ENCODE results near the gene GRIK5. TPM values are rescaled to one million over a fixed set of nuclear protein-coding genes. Genes with fewer than 3 reads are reported as not detected.

Gene GRIK5
- total and polyA plus RNA-seq, 4 donors: 13.1 to 83.2 (median 48.2) TPM

DNA sequence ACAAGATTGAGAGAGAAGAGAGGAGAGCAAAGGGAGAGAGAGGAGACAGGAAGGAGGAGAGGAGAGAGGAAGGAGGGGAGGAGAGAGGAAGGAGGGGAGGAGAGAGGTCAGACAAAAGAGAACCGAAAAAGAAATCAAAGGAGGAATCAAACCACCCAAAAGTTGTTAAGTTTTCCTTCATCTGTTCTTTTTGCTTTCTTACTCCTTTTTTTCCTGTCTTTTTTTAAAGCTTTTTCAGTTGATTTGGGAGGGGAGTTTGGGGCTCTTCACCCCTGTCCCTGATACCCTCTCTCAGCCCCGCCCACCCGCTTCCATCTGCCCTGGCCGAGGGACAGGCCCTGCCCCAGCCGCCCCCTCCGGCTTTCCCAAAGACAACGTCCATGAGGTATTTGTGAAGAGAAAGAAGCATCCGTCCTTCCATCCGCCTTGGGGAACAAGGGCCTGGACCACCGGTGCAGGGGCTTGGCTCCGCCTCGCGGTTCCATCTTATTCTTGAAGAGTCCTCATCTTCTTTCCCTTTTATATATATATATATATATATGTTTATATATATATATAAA lies 19.3 kb upstream of the GRIK5 start:
- no peak for DNase-seq (ENCODE audit: low read depth in 4 of 6, low spot score in 6 of 6)
- H3K27ac ChIP-seq (ENCODE audit: low read depth, low read length): no peak overlapping the region
- no peaks in the 10 kb centered on the region for H3K9me3 ChIP-seq (ENCODE audit: control insufficient read depth, insufficient read depth, low read length)
- no peaks in the 10 kb centered on the region for H3K4me1 ChIP-seq (ENCODE audit: control insufficient read depth, insufficient read depth, low read length)
- peaks cover 29% of the 10 kb centered on the region for H3K36me3 ChIP-seq (ENCODE audit: control insufficient read depth, insufficient read depth, low read length)
- H3K4me3 ChIP-seq (ENCODE audit: low read depth, low read length): no peak overlapping the region
- WGBS (ENCODE audit: insufficient coverage): no CpG with 5 or more reads among the region's 13 CpGs
- H3K27me3 ChIP-seq (ENCODE audit: control insufficient read depth, insufficient read depth, low read length): no peaks in the 10 kb centered on the region

- WGBS (ENCODE audit: insufficient coverage): 71% methylated on average over 16 of the region's 18 CpGs
- H3K36me3 ChIP-seq (ENCODE audit: control insufficient read depth, insufficient read depth, low read length): peaks cover 27% of the 10 kb centered on the region
- no peaks in the 10 kb centered on the region for H3K9me3 ChIP-seq (ENCODE audit: control insufficient read depth, insufficient read depth, low read length)
- no peaks in the 10 kb centered on the region for H3K27me3 ChIP-seq (ENCODE audit: control insufficient read depth, insufficient read depth, low read length)
- H3K4me3 ChIP-seq (ENCODE audit: low read depth, low read length): no peak overlapping the region
- DNase-seq (ENCODE audit: low read depth in 4 of 6, low spot score in 6 of 6): no peak
- no peaks in the 10 kb centered on the region for H3K4me1 ChIP-seq (ENCODE audit: control insufficient read depth, insufficient read depth, low read length)
- no peak overlapping the region for H3K27ac ChIP-seq (ENCODE audit: low read depth, low read length)
These were observed 18.6 kb upstream of the GRIK5 start for GRCh38 chr19:42088471-42089190.

- Histone ChIP-seq H3K4me1 (ENCODE audit: control insufficient read depth, insufficient read depth, low read length) (no peaks in the 10 kb centered on the region), H3K27me3 (ENCODE audit: control insufficient read depth, insufficient read depth, low read length) (no peaks in the 10 kb centered on the region), H3K36me3 (ENCODE audit: control insufficient read depth, insufficient read depth, low read length) (peaks cover 28% of the 10 kb centered on the region), H3K27ac (ENCODE audit: low read depth, low read length) (no peak overlapping the region), H3K9me3 (ENCODE audit: control insufficient read depth, insufficient read depth, low read length) (no peaks in the 10 kb centered on the region), H3K4me3 (ENCODE audit: low read depth, low read length) (no peak overlapping the region)
- DNase-seq (ENCODE audit: low read depth in 4 of 6, low spot score in 6 of 6): no peak
- WGBS (ENCODE audit: insufficient coverage): no CpG with 5 or more reads among the region's 11 CpGs
These were observed 17.0 kb upstream of the GRIK5 start for GRCh38 chr19:42086770-42087550.

- DNase-seq (ENCODE audit: low read depth in 4 of 6, low spot score in 6 of 6): no peak
- WGBS (ENCODE audit: insufficient coverage): no CpG with 5 or more reads among the region's 9 CpGs
These were observed 16.3 kb upstream of the GRIK5 start for GRCh38 chr19:42086188-42086736.

DNA sequence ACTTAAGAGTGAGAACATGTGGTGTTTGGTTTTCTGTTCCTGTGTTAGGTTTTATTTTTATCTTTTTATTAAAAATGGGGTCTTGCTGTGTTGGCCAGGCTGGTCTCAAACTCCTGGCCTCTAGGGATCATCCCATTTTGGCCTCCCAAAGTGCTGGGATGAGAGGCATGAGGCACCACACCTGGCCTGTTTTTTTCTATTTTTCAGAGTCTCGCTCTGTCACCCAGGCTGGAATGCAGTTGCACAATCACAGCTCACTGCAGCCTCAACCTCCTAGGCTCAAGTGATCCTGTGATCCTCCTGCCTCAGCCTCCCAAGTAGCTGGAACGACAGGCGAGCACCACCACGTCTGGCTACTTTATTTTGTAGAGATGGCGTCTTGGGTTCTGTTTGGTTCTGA lies 13.5 kb upstream of the GRIK5 start:
- no peaks in the 10 kb centered on the region for H3K27me3 ChIP-seq (ENCODE audit: control insufficient read depth, insufficient read depth, low read length)
- H3K36me3 ChIP-seq (ENCODE audit: control insufficient read depth, insufficient read depth, low read length): peaks cover 42% of the 10 kb centered on the region
- DNase-seq (ENCODE audit: low read depth in 4 of 6, low spot score in 6 of 6): no peak
- H3K27ac ChIP-seq (ENCODE audit: low read depth, low read length): no peak overlapping the region
- 100% methylated on average over 1 of the region's 5 CpGs for WGBS (ENCODE audit: insufficient coverage)
- H3K4me1 ChIP-seq (ENCODE audit: control insufficient read depth, insufficient read depth, low read length): no peaks in the 10 kb centered on the region
- no peak overlapping the region for H3K4me3 ChIP-seq (ENCODE audit: low read depth, low read length)
- no peaks in the 10 kb centered on the region for H3K9me3 ChIP-seq (ENCODE audit: control insufficient read depth, insufficient read depth, low read length)

More at GRCh38 chr19:42086188-42086736, 16.3 kb upstream of the GRIK5 start:
- Histone ChIP-seq H3K4me3 (ENCODE audit: low read depth, low read length) (no peak overlapping the region), H3K9me3 (ENCODE audit: control insufficient read depth, insufficient read depth, low read length) (no peaks in the 10 kb centered on the region), H3K4me1 (ENCODE audit: control insufficient read depth, insufficient read depth, low read length) (no peaks in the 10 kb centered on the region), H3K27ac (ENCODE audit: low read depth, low read length) (no peak overlapping the region), H3K27me3 (ENCODE audit: control insufficient read depth, insufficient read depth, low read length) (no peaks in the 10 kb centered on the region), H3K36me3 (ENCODE audit: control insufficient read depth, insufficient read depth, low read length) (peaks cover 28% of the 10 kb centered on the region)

GRCh38 chr19:42081584-42082203 lies 11.7 kb upstream of the GRIK5 start:
- Histone ChIP-seq H3K4me3 (ENCODE audit: low read depth, low read length) (no peak overlapping the region), H3K27ac (ENCODE audit: low read depth, low read length) (no peak overlapping the region), H3K36me3 (ENCODE audit: control insufficient read depth, insufficient read depth, low read length) (peaks cover 49% of the 10 kb centered on the region), H3K27me3 (ENCODE audit: control insufficient read depth, insufficient read depth, low read length) (no peaks in the 10 kb centered on the region), H3K4me1 (ENCODE audit: control insufficient read depth, insufficient read depth, low read length) (peaks cover 4% of the 10 kb centered on the region), H3K9me3 (ENCODE audit: control insufficient read depth, insufficient read depth, low read length) (no peaks in the 10 kb centered on the region)
- WGBS (ENCODE audit: insufficient coverage): 50% methylated on average over 1 of the region's 2 CpGs
- DNase-seq (ENCODE audit: low read depth in 4 of 6, low spot score in 6 of 6): peak in 2 of 6 donors; percentile 48 to 57

- Histone ChIP-seq H3K4me3 (ENCODE audit: low read depth, low read length) (no peak overlapping the region), H3K9me3 (ENCODE audit: control insufficient read depth, insufficient read depth, low read length) (no peaks in the 10 kb centered on the region), H3K27ac (ENCODE audit: low read depth, low read length) (no peak overlapping the region), H3K4me1 (ENCODE audit: control insufficient read depth, insufficient read depth, low read length) (peaks cover 4% of the 10 kb centered on the region), H3K27me3 (ENCODE audit: control insufficient read depth, insufficient read depth, low read length) (no peaks in the 10 kb centered on the region), H3K36me3 (ENCODE audit: control insufficient read depth, insufficient read depth, low read length) (peaks cover 49% of the 10 kb centered on the region)
- no peak for DNase-seq (ENCODE audit: low read depth in 4 of 6, low spot score in 6 of 6)
- 94% methylated on average over 28 of the region's 28 CpGs for WGBS (ENCODE audit: insufficient coverage)
These were observed 10.9 kb upstream of the GRIK5 start for GRCh38 chr19:42080764-42081375.

GRCh38 chr19:42079886-42080763 lies 10.1 kb upstream of the GRIK5 start:
- peaks cover 49% of the 10 kb centered on the region for H3K36me3 ChIP-seq (ENCODE audit: control insufficient read depth, insufficient read depth, low read length)
- WGBS (ENCODE audit: insufficient coverage): 96% methylated on average over 44 of the region's 44 CpGs

More at GRCh38 chr19:42079886-42080763, 10.1 kb upstream of the GRIK5 start:
- no peak overlapping the region for H3K27ac ChIP-seq (ENCODE audit: low read depth, low read length)
- H3K27me3 ChIP-seq (ENCODE audit: control insufficient read depth, insufficient read depth, low read length): no peaks in the 10 kb centered on the region
- peaks cover 9% of the 10 kb centered on the region for H3K4me1 ChIP-seq (ENCODE audit: control insufficient read depth, insufficient read depth, low read length)
- no peaks in the 10 kb centered on the region for H3K9me3 ChIP-seq (ENCODE audit: control insufficient read depth, insufficient read depth, low read length)
- DNase-seq (ENCODE audit: low read depth in 4 of 6, low spot score in 6 of 6): no peak
- H3K4me3 ChIP-seq (ENCODE audit: low read depth, low read length): no peak overlapping the region

Measured in spinal cord (tissue), 10 donors.